K562 (cell line): ENCODE measurements around the gene PFDN2. TPM values are rescaled to one million over a fixed set of nuclear protein-coding genes. Genes with fewer than 3 reads are reported as not detected.

Source experiments
- ATAC-seq: fragments of 200-7000 bp; cut with Tn5 transposase; 3 replicates; pipeline ENCODE4 v1.9.1; 2020; ENCODE audit warnings: moderate library complexity
- BruUV-seq: library from RNA; stranded (reverse); fragments of 400-500 nt; replicated peaks from 2 replicates; lab custom pipeline; 2021; lab: Mats Ljungman, UMichigan
- CTCF ChIA-PET: fragments of 300-600 bp; formaldehyde crosslinking; extraction: SDS; loops from one replicate; lab custom pipeline; 2021; ENCODE audit warnings: low intra/inter-chr PET ratio; lab: Yijun Ruan, JAX
- POLR2A ChIA-PET: fragments of 300-600, 350-650 bp; sonication (Branson Sonifier 250); formaldehyde crosslinking; extraction: SDS; loops from one replicate; lab custom pipeline; 2021; ENCODE audit warnings: antibody characterized with exemption, inconsistent platforms; lab: Yijun Ruan, JAX
- DNase-seq, 4 experiments: peaks; one replicate each; pipeline versions ENCODE4 v3.0.0 to v3.0.0-alpha.2; 2011 to 2018; ENCODE audit warnings: low spot score in 3 of 4, mixed read lengths in 3 of 4; ENCODE audit errors: extremely low read depth in 1 of 4
- FAIRE-seq: peaks from 2 replicates; lab custom pipeline; 2011; peaks lifted over from hg19 to GRCh38; lab: Jason Lieb, UNC
- H2AFZ ChIP-seq: 2 replicates; pipeline ENCODE4 v1.6.0; 2011; ENCODE audit warnings: low read depth, low read length, control low read depth, inconsistent platforms
- H3K27ac ChIP-seq: fragments of 200-600 bp; 3 replicates; pipeline ENCODE4 v1.8.0; 2011; ENCODE audit warnings: low read depth, mild to moderate bottlenecking, control low read depth, inconsistent platforms, low read length, moderate library complexity, mixed read lengths; ENCODE audit errors: extremely low read depth
- H3K27me3 ChIP-seq, 2 experiments: fragments of 300-600 bp in 1 of 2; 2 replicates in 1 of 2; 3 replicates in 1 of 2; pipeline versions ENCODE4 v1.6.0 to v1.8.0; 2011; ENCODE audit warnings: inconsistent platforms in 2 of 2, low read length in 2 of 2, mild to moderate bottlenecking in 1 of 2, mixed read lengths in 1 of 2, moderate library complexity in 1 of 2; ENCODE audit not compliant: control insufficient read depth in 2 of 2, insufficient read depth in 2 of 2
- H3K36me3 ChIP-seq: fragments of 300-600 bp; 3 replicates; pipeline ENCODE4 v1.8.0; 2011; ENCODE audit warnings: mild to moderate bottlenecking, low read length, inconsistent platforms; ENCODE audit not compliant: control insufficient read depth, insufficient read depth
- H3K4me1 ChIP-seq, 2 experiments: fragments of 200-600 bp in 1 of 2; replicated peaks in 1 of 2; 2 replicates in 1 of 2; 3 replicates in 1 of 2; pipeline versions ENCODE4 v1.5.1 to v1.8.0; 2011; ENCODE audit warnings: inconsistent platforms in 2 of 2, low read length in 2 of 2, mild to moderate bottlenecking in 1 of 2, mixed read lengths in 1 of 2, moderate library complexity in 1 of 2; ENCODE audit not compliant: control insufficient read depth in 2 of 2, insufficient read depth in 2 of 2
- H3K4me2 ChIP-seq: 2 replicates; pipeline ENCODE4 v1.6.1; 2011; ENCODE audit warnings: low read length, control low read depth, inconsistent platforms, mixed read lengths; ENCODE audit not compliant: insufficient read depth
- H3K4me3 ChIP-seq: fragments of 200-600 bp; sonication (generic), shearing (Covaris generic); 2 replicates; pipeline ENCODE4 v1.5.1; 2016; ENCODE audit warnings: control low read depth, inconsistent platforms
- H3K79me2 ChIP-seq: fragments of 200-600 bp; 3 replicates; pipeline ENCODE4 v1.8.0; 2011; ENCODE audit warnings: low read length, inconsistent platforms; ENCODE audit not compliant: control insufficient read depth, insufficient read depth
- H3K9ac ChIP-seq, 2 experiments: 2 replicates each; pipeline versions ENCODE4 v1.6.0 to v1.6.1; 2011; ENCODE audit warnings: low read depth in 2 of 2, low read length in 2 of 2, control low read depth in 1 of 2, inconsistent platforms in 1 of 2, mild to moderate bottlenecking in 1 of 2, mixed read lengths in 1 of 2; ENCODE audit not compliant: insufficient read depth in 1 of 2
- H3K9me1 ChIP-seq: one replicate; pipeline ENCODE4 v1.6.0; 2011; ENCODE audit warnings: inconsistent platforms, mild to moderate bottlenecking, low read length, moderate library complexity; ENCODE audit not compliant: control insufficient read depth, insufficient read depth
- H3K9me3 ChIP-seq: replicated peaks from 2 replicates; pipeline ENCODE4 v1.5.1; 2011; ENCODE audit warnings: low read depth, low read length, inconsistent platforms; ENCODE audit not compliant: control insufficient read depth, insufficient read depth
- H4K20me1 ChIP-seq: replicated peaks from 2 replicates; pipeline ENCODE4 v1.6.1; 2011; ENCODE audit warnings: low read length, inconsistent platforms, mixed read lengths; ENCODE audit not compliant: control insufficient read depth, insufficient read depth
- GATAD2A ChIP-seq: fragments of 450-650 bp; IDR thresholded peaks from 2 replicates; pipeline ENCODE4 v1.6.1; 2017
- IFI16 ChIP-seq: fragments of 250-450 bp; sonication (Bioruptor Pico); IDR thresholded peaks from 2 replicates; pipeline ENCODE4 v2.1.2; 2022; ENCODE audit warnings: mild to moderate bottlenecking, inconsistent platforms
- PHF21A ChIP-seq: fragments of 450-650 bp; IDR thresholded peaks from 2 replicates; pipeline ENCODE4 v1.6.1; 2017; ENCODE audit warnings: low read depth, borderline replicate concordance
- TEAD1 ChIP-seq, 2 experiments: fragments of 450-650 bp in 1 of 2; sonication (generic) in 1 of 2; formaldehyde crosslinking; IDR thresholded peaks; 2 replicates each; pipeline versions ENCODE4 v1.4.0 to v1.8.0; 2020 to 2022; ENCODE audit warnings: mild to moderate bottlenecking in 2 of 2, missing genetic modification reagents in 1 of 2
- THAP7 ChIP-seq: fragments of 250-450 bp; sonication (Bioruptor Pico); IDR thresholded peaks from 2 replicates; pipeline ENCODE4 v1.5.0; 2021
- WHSC1 ChIP-seq: IDR thresholded peaks from one replicate; pipeline ENCODE4 v1.6.1; 2012; ENCODE audit warnings: low read length, control low read depth, inconsistent platforms
- WGBS: fragments of 100-300 bp; shearing (Covaris generic); methylation state at CpG from one replicate; pipeline ENCODE4 v1.1.6; 2016; ENCODE audit warnings: low coverage, mixed read lengths; ENCODE audit not compliant: insufficient coverage; ENCODE audit errors: missing lambda C conversion rate; 5-methylcytosine and 5-hydroxymethylcytosine counted together
- in situ Hi-C: fragments of 300-500 bp; cut with MboI; formaldehyde crosslinking; loops from 4 replicates; pipeline ENCODE4 v1.15.0; 2018; ENCODE audit warnings: inconsistent platforms, mixed read lengths
- intact Hi-C: fragments of 100-400 bp; cut with micrococcal nuclease; formaldehyde crosslinking; loops from 2 replicates; pipeline ENCODE4 v1.14.2; 2022
- polyA plus RNA-seq, 8 experiments: library from polyadenylated mRNA; depleted of rRNA in 4 of 8; stranded (reverse) in 5 of 8; unstranded in 3 of 8; fragments of >200 nt; fragmentation: Nextera tagmentation in 2 of 8; fragmentation: Illumina TruSeq in 1 of 8; extraction: Ambion mirVana in 2 of 8; extraction: Trizol in 1 of 8; gene quantifications; 2 replicates each; pipeline versions ENCODE4 v1.2.1 to v1.2.3, GENCODE V29; 2011 to 2014; ENCODE audit warnings: inconsistent platforms in 1 of 8, missing spikeins in 1 of 8
- total RNA-seq, 7 experiments: library from RNA; depleted of rRNA in 6 of 7; stranded (reverse); fragments of >200 nt in 6 of 7; fragmentation: Illumina TruSeq in 2 of 7; extraction: Trizol in 2 of 7; gene quantifications; 2 replicates each; pipeline versions ENCODE4 v1.2.1 to v1.2.3, GENCODE V29; 2011 to 2021; ENCODE audit warnings: low replicate concordance in 1 of 7
- TF ChIP-seq, protein P1 (sequence below), 2 experiments: fragments of 450-650 bp in 1 of 2; sonication (generic) in 1 of 2; formaldehyde crosslinking; conservative IDR thresholded peaks; 2 replicates each; pipeline versions ENCODE4 v1.4.0 to v1.8.1; 2020 to 2022; ENCODE audit warnings: mild to moderate bottlenecking in 1 of 2, missing genetic modification reagents in 1 of 2
- TF ChIP-seq, protein P2 (sequence below): fragments of 250-450 bp; sonication (Bioruptor Pico); IDR thresholded peaks from 2 replicates; pipeline ENCODE4 v1.4.0; 2020

PFDN2 gene
- total and polyA plus RNA-seq, 9 of the 15 experiments (the other 6 are each of a cell fraction or from before 2014, with no cell fraction given), result 50.2 to 361 (median 144) TPM

DNA sequence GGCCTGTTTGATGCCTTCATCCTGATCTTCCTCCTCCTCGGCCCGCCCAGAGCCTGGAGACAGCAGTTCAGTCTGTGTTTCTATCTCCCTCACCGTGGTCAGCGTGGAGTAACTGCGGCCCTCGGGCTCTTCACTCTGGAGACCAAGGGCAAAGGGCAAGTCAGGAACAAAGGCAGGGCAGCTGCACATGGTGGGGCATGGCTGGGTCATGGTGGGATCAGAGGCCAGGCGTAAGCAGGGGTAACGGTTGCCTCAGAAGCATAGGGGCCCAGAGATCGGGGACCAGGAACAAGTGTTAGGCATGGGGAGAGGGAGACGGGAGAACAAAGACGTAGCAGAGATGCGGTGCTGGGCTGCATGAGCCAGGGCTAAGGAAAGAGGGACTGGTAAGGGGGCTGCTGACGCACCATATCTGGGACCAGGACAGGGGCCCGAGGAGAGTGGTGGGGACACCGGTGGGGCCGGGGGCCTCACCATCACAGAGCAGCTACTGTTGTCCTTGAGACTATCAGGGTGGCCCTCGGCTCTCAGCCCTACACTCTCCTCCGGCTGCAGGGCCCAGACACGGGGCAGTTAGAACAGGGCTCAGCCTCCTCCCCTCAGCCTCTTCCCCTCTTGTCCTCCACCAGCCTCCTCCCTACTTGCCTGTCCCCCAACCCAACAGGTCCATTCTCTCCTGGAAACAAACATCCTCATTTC is 44.9 kb downstream of the PFDN2 start:
- H3K27me3 ChIP-seq, result no peaks in the 10 kb centered on the region
- H3K27ac ChIP-seq, result no peak overlapping the region
- no peak overlapping the region for H2AFZ ChIP-seq
- CTCF ChIA-PET, result interaction anchor here (1.9 kb wide), 1 partner anchor 66 kb away, joined by 15 read pairs; no protein-coding TSS in a partner anchor
- in situ Hi-C loops, result no loop called here
- intact Hi-C loops, result loop anchor here (1.0 to 10.0 kb wide), 2 partner anchors 24 to 62 kb away; partner anchors contain the start of gene DEDD
- H3K9ac ChIP-seq, result peak overlapping the region in 1 of 2 experiments; percentile 61; a peak in 1 of 4 replicates
- no peaks in the 10 kb centered on the region for H4K20me1 ChIP-seq
- TF ChIP-seq IFI16 (CRISPR knock-in tag) (no peak), THAP7 (no peak), WHSC1 (no peak), TEAD1 (CRISPR knock-in tag; IDR thresholded peaks at IDR 0.05) (no peak), PHF21A (no peak), GATAD2A (no peak)
- TF ChIP-seq, protein P1, sequence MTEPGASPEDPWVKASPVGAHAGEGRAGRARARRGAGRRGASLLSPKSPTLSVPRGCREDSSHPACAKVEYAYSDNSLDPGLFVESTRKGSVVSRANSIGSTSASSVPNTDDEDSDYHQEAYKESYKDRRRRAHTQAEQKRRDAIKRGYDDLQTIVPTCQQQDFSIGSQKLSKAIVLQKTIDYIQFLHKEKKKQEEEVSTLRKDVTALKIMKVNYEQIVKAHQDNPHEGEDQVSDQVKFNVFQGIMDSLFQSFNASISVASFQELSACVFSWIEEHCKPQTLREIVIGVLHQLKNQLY (CRISPR knock-in tag; conservative IDR thresholded peaks at IDR 0.05), result no peak
- TF ChIP-seq, protein P2, sequence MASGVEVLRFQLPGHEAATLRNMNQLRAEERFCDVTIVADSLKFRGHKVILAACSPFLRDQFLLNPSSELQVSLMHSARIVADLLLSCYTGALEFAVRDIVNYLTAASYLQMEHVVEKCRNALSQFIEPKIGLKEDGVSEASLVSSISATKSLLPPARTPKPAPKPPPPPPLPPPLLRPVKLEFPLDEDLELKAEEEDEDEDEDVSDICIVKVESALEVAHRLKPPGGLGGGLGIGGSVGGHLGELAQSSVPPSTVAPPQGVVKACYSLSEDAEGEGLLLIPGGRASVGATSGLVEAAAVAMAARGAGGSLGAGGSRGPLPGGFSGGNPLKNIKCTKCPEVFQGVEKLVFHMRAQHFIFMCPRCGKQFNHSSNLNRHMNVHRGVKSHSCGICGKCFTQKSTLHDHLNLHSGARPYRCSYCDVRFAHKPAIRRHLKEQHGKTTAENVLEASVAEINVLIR, result no peak
- TF ChIP-seq, all 486 proteins: peak for 0
- DNase-seq, result no peak
- H3K36me3 ChIP-seq, result no peaks in the 10 kb centered on the region
- H3K4me3 ChIP-seq, result no peak overlapping the region
- no peak overlapping the region for H3K4me2 ChIP-seq
- BruUV-seq, result no TSS peak
- POLR2A ChIA-PET, result interaction anchor here (0.8 to 1.1 kb wide), 3 partner anchors 26 to 60 kb away, joined by 3 to 6 read pairs (median 3); partner anchors contain the start of gene DEDD
- no peaks in the 10 kb centered on the region for H3K79me2 ChIP-seq
- H3K9me1 ChIP-seq, result no peaks in the 10 kb centered on the region
- H3K4me1 ChIP-seq, result peaks cover 20 to 27% of the 10 kb centered on the region in 2 experiments
- no peaks in the 10 kb centered on the region for H3K9me3 ChIP-seq
- no peak for FAIRE-seq
- no peak for ATAC-seq
- WGBS, result 79% methylated on average over 19 of the region's 19 CpGs
